ENCODE data around the gene GPR180. TPM values are rescaled to one million over a fixed set of nuclear protein-coding genes. Genes with fewer than 3 reads are reported as not detected.

The GPR180 gene
- total RNA-seq, 3 donors from 2014 or later, result 2.7 to 4.8 (median 3.8) TPM

DNA sequence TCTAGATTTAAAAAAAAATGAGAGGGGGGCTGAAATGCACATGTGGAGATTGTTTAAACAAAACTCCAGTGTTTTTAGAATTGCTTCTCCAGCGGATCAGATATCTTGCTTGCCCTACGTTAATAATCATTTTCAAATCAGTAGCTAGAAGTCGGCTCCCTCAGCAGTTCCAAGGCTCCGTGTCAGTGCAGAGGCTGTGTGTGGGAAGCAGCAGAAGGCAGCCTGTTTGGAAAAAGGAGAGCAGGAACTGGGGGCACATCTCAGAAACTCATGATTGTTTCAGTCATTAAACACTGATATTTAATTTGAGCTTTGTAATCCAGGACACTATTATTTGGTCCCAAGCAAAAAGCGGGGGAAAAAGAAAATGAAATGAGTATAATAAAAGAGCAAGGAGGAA, 59.7 kb downstream of the GPR180 start:
- Histone ChIP-seq H3K4me3 (no peak overlapping the region), H3K9me3 (no peaks in the 10 kb centered on the region), H3K4me1 (ENCODE audit: low read depth) (no peaks in the 10 kb centered on the region), H3K36me3 (ENCODE audit: low read depth) (no peaks in the 10 kb centered on the region)
- ATAC-seq, result no peak
- DNase-seq, result peak in 1 of 3 donors; percentile 2
- TF ChIP-seq CTCF (IDR thresholded peaks at IDR 0.05), result no peak
- intact Hi-C loops (cut with DNase I, micrococcal nuclease), result no loop called here

- H3K9me3 ChIP-seq, result no peaks in the 10 kb centered on the region
- H3K36me3 ChIP-seq (ENCODE audit: low read depth), result no peaks in the 10 kb centered on the region
- no peak for ATAC-seq
- DNase-seq, result no peak
- intact Hi-C loops (cut with DNase I, micrococcal nuclease), result no loop called here
- no peaks in the 10 kb centered on the region for H3K4me1 ChIP-seq (ENCODE audit: low read depth)
- TF ChIP-seq CTCF (IDR thresholded peaks at IDR 0.05), result no peak
- no peak overlapping the region for H3K4me3 ChIP-seq
These were observed 60.8 kb downstream of the GPR180 start for GRCh38 chr13:94662274-94662945.

GRCh38 chr13:94664889-94665288, 63.2 kb downstream of the GPR180 start:
- Histone ChIP-seq H3K4me3 (no peak overlapping the region), H3K36me3 (ENCODE audit: low read depth) (no peaks in the 10 kb centered on the region), H3K4me1 (ENCODE audit: low read depth) (no peaks in the 10 kb centered on the region), H3K9me3 (no peaks in the 10 kb centered on the region)
- DNase-seq (no peak), ATAC-seq (no peak)
- intact Hi-C loops (cut with DNase I, micrococcal nuclease), result no loop called here
- TF ChIP-seq CTCF (IDR thresholded peaks at IDR 0.05), result no peak

DNA sequence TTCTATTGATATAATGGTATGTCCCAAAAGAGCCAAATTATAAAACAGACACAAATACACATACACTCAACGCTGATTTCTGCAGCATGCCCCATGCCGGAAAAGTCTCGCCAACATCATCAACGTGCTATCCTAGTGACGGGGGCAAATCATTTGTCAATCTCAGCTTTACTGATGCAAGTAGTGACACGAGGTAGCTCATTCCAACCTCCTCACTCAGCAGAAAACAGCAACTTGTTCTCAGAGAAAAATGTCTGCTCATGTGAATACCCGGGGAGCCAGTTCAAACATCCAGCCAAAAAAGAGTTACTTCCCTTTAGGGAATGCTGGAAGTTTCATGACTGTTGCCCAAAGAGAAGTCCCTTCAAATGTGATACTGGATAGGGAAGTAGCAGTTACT, 64.4 kb downstream of the GPR180 start:
- DNase-seq (no peak), ATAC-seq (no peak)
- Histone ChIP-seq H3K4me3 (no peak overlapping the region), H3K9me3 (no peaks in the 10 kb centered on the region), H3K36me3 (ENCODE audit: low read depth) (no peaks in the 10 kb centered on the region), H3K4me1 (ENCODE audit: low read depth) (no peaks in the 10 kb centered on the region)
- intact Hi-C loops (cut with DNase I, micrococcal nuclease), result no loop called here
- TF ChIP-seq CTCF (IDR thresholded peaks at IDR 0.05), result no peak

- Histone ChIP-seq H3K9me3 (no peaks in the 10 kb centered on the region), H3K4me3 (no peak overlapping the region), H3K36me3 (ENCODE audit: low read depth) (no peaks in the 10 kb centered on the region), H3K4me1 (ENCODE audit: low read depth) (no peaks in the 10 kb centered on the region)
- no peak for TF ChIP-seq CTCF (IDR thresholded peaks at IDR 0.05)
- no peak for ATAC-seq
- DNase-seq, result no peak
- intact Hi-C loops (cut with DNase I, micrococcal nuclease), result no loop called here
These were observed 65.5 kb downstream of the GPR180 start for GRCh38 chr13:94667190-94667589.

DNA sequence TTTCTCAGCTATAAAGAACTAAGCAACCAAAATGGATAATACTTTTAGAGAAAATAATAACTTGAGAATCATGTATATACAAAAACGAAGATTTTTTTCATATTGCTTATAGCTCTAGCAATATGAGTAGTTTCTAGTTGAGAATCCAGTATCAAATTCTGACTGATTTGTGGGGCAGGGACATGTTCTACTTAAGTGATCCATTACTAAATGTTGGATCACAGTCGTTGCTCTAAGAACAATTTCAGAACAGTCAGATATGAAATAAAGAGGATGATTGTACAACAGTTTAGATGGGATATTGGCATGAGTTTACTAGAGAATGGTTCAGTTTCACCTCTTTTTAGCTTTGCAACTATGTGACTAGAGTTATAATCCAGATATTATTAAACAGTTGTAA, 70.7 kb downstream of the GPR180 start:
- no peak for TF ChIP-seq CTCF (IDR thresholded peaks at IDR 0.05)
- intact Hi-C loops (cut with DNase I, micrococcal nuclease), result no loop called here
- no peaks in the 10 kb centered on the region for H3K4me1 ChIP-seq (ENCODE audit: low read depth)
- no peak for ATAC-seq
- no peak for DNase-seq
- no peaks in the 10 kb centered on the region for H3K9me3 ChIP-seq
- H3K36me3 ChIP-seq (ENCODE audit: low read depth), result no peaks in the 10 kb centered on the region
- H3K4me3 ChIP-seq, result no peak overlapping the region

All from mucosa of descending colon (tissue), 3 donors.